DND-41 (cell line): ENCODE results near the gene TXNRD1.

ENCODE experiments used
- ATAC-seq: fragments of 200-7000 bp; cut with Tn5 transposase; 3 replicates; pipeline ENCODE4 v1.9.1; 2021; ENCODE audit warnings: low read depth; ENCODE audit not compliant: insufficient read depth
- DNase-seq: peaks from one replicate; pipeline ENCODE4 v3.0.0-alpha.2; 2020
- H2AFZ ChIP-seq: 2 replicates; pipeline ENCODE4 v1.6.0; 2012; ENCODE audit warnings: low read depth, low read length
- H3K27ac ChIP-seq: 2 replicates; pipeline ENCODE4 v1.5.1; 2012; ENCODE audit warnings: low read length, inconsistent platforms
- H3K27me3 ChIP-seq: fragments of 200-600 bp; sonication (generic); 2 replicates; pipeline ENCODE4 v1.6.0; 2012; ENCODE audit warnings: low read length, mild to moderate bottlenecking, inconsistent platforms; ENCODE audit not compliant: insufficient read depth, poor library complexity
- H3K36me3 ChIP-seq: 2 replicates; pipeline ENCODE4 v1.5.1; 2012; ENCODE audit warnings: low read length, inconsistent platforms; ENCODE audit not compliant: insufficient read depth
- H3K4me1 ChIP-seq: 2 replicates; pipeline ENCODE4 v1.5.1; 2012; ENCODE audit warnings: mild to moderate bottlenecking, low read length; ENCODE audit not compliant: insufficient read depth
- H3K4me2 ChIP-seq: 2 replicates; pipeline ENCODE4 v1.6.0; 2012; ENCODE audit warnings: mild to moderate bottlenecking, moderate library complexity, low read length, inconsistent platforms; ENCODE audit not compliant: insufficient read depth
- H3K4me3 ChIP-seq, 2 experiments: fragments of 200-600 bp in 1 of 2; shearing (Covaris generic) in 1 of 2; 2 replicates each; pipeline ENCODE4 v1.5.1; 2012 to 2016; ENCODE audit warnings: inconsistent platforms in 2 of 2, low read length in 2 of 2, mild to moderate bottlenecking in 2 of 2, low read depth in 1 of 2, moderate library complexity in 1 of 2
- H3K79me2 ChIP-seq: 2 replicates; pipeline ENCODE4 v1.6.0; 2012; ENCODE audit warnings: low read length, inconsistent platforms; ENCODE audit not compliant: insufficient read depth
- H3K9ac ChIP-seq: 2 replicates; pipeline ENCODE4 v1.6.0; 2012; ENCODE audit warnings: low read depth, mild to moderate bottlenecking, inconsistent platforms, low read length, moderate library complexity
- H3K9me3 ChIP-seq: 2 replicates; pipeline ENCODE4 v1.5.1; 2012; ENCODE audit warnings: low read length, moderate library complexity, mild to moderate bottlenecking, inconsistent platforms; ENCODE audit not compliant: insufficient read depth, severe bottlenecking
- H4K20me1 ChIP-seq: 2 replicates; pipeline ENCODE4 v1.6.0; 2012; ENCODE audit warnings: low read length; ENCODE audit not compliant: insufficient read depth
- EZH2 ChIP-seq: IDR thresholded peaks from 3 replicates; pipeline ENCODE4 v1.6.1; 2012; ENCODE audit warnings: borderline replicate concordance, low read depth, mild to moderate bottlenecking, moderate library complexity, low read length, inconsistent platforms; ENCODE audit not compliant: severe bottlenecking
- TF ChIP-seq, protein P1 (sequence below): IDR thresholded peaks from 2 replicates; pipeline ENCODE4 v1.5.1; 2012; ENCODE audit warnings: borderline replicate concordance, low read length, moderate library complexity, mild to moderate bottlenecking; ENCODE audit not compliant: poor library complexity, severe bottlenecking; ENCODE audit errors: extremely low read depth

TXNRD1 gene

GRCh38 chr12:104340177-104340576 lies 124.6 kb downstream of the TXNRD1 start:
- Histone ChIP-seq H3K9ac (no peak overlapping the region), H3K4me3 (no peak overlapping the region), H3K4me2 (no peak overlapping the region), H3K27me3 (no peaks in the 10 kb centered on the region), H3K79me2 (peaks cover 3% of the 10 kb centered on the region; the same call in 1 of the 2 replicates), H3K4me1 (no peaks in the 10 kb centered on the region), H3K36me3 (peaks cover 85% of the 10 kb centered on the region), H2AFZ (no peak overlapping the region), H3K27ac (no peak overlapping the region), H4K20me1 (peaks cover 4% of the 10 kb centered on the region; the same call in 1 of the 2 replicates), H3K9me3 (no peaks in the 10 kb centered on the region)
- ATAC-seq (no peak), DNase-seq (no peak)
- no peak for TF ChIP-seq EZH2
- TF ChIP-seq, protein P1, sequence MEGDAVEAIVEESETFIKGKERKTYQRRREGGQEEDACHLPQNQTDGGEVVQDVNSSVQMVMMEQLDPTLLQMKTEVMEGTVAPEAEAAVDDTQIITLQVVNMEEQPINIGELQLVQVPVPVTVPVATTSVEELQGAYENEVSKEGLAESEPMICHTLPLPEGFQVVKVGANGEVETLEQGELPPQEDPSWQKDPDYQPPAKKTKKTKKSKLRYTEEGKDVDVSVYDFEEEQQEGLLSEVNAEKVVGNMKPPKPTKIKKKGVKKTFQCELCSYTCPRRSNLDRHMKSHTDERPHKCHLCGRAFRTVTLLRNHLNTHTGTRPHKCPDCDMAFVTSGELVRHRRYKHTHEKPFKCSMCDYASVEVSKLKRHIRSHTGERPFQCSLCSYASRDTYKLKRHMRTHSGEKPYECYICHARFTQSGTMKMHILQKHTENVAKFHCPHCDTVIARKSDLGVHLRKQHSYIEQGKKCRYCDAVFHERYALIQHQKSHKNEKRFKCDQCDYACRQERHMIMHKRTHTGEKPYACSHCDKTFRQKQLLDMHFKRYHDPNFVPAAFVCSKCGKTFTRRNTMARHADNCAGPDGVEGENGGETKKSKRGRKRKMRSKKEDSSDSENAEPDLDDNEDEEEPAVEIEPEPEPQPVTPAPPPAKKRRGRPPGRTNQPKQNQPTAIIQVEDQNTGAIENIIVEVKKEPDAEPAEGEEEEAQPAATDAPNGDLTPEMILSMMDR, result no peak

DNA sequence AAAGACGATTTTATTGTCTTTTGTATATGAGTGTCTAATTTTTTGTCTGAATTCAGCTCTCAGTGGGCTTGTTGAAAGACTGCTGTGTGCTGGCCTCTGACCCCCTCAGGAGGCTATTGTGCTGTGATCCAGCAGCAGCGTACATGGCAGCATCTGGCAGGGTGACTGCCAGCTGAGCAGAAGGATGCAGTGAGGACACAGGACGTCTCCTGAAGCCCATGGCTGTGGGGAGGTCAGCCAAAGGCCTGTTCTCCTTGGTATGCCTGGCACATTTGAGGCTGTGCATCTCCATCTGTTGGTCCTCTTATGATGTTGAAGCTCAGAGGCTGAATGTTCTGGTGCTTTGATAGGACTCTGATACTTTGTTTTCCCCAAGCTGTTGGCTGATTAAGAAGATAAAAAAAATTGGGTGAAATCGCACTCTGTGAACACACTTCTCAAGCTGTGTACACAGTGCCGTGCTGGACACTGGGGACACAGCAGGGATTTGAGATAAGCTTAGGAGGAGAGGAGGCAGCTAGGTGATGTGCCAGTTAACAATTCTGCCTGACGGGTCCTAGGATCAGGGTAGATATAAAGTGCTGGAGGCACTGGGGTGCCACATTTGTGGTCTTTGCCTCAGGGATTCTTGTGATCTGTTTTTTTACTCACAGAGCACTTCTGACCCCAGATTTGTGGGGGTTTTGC lies 125.5 kb downstream of the TXNRD1 start:
- no peak for ATAC-seq
- Histone ChIP-seq H3K4me2 (no peak overlapping the region), H3K27ac (no peak overlapping the region), H3K9me3 (no peaks in the 10 kb centered on the region), H3K27me3 (no peaks in the 10 kb centered on the region), H2AFZ (no peak overlapping the region), H3K36me3 (peaks cover 85% of the 10 kb centered on the region), H3K79me2 (peaks cover 3% of the 10 kb centered on the region; the same call in 1 of the 2 replicates), H3K4me3 (no peak overlapping the region), H3K9ac (no peak overlapping the region), H4K20me1 (peaks cover 4% of the 10 kb centered on the region; the same call in 1 of the 2 replicates), H3K4me1 (no peaks in the 10 kb centered on the region)
- TF ChIP-seq EZH2, result no peak
- TF ChIP-seq, protein P1, result no peak
- no peak for DNase-seq

- H3K4me3 ChIP-seq, result no peak overlapping the region
- H3K4me1 ChIP-seq, result no peaks in the 10 kb centered on the region
- TF ChIP-seq, protein P1, result no peak
- no peak for TF ChIP-seq EZH2
- H3K9ac ChIP-seq, result no peak overlapping the region
- DNase-seq, result no peak
- no peak overlapping the region for H2AFZ ChIP-seq
- no peak for ATAC-seq
- peaks cover 4% of the 10 kb centered on the region; the same call in 1 of the 2 replicates for H4K20me1 ChIP-seq
- no peak overlapping the region for H3K4me2 ChIP-seq
- H3K79me2 ChIP-seq, result peaks cover 3% of the 10 kb centered on the region; the same call in 1 of the 2 replicates
- H3K27ac ChIP-seq, result no peak overlapping the region
- no peaks in the 10 kb centered on the region for H3K9me3 ChIP-seq
- H3K36me3 ChIP-seq, result peaks cover 82% of the 10 kb centered on the region
- H3K27me3 ChIP-seq, result no peaks in the 10 kb centered on the region
These were observed 126.6 kb downstream of the TXNRD1 start for GRCh38 chr12:104342147-104342546.
